HK-2 (cell line): ENCODE data around the gene NKAIN2.

Source experiments
- DNase-seq: peaks from one replicate; pipeline ENCODE4 v3.0.0-alpha.2; 2018; ENCODE audit not compliant: unreplicated experiment

The NKAIN2 gene

DNA sequence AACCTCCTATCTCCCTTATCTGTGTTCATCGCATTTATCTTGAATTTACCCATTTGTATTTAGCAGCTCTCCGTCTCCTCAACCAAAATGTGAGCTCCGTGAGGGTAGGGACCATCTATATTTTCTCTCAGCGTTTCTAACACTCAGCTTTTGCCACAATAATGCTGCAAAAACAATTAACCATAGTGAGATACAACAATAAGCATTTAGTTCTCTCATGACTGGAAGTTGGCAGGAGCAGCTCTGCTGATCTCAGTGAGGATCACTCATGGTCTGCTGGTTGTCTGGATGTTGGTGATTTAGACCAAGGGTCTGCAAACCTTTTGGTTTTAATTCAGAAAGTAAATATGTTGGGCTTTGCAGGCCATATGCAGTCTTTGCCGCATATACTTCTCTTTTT is 763.7 kb downstream of the NKAIN2 start:
- DNase-seq: no peak

DNA sequence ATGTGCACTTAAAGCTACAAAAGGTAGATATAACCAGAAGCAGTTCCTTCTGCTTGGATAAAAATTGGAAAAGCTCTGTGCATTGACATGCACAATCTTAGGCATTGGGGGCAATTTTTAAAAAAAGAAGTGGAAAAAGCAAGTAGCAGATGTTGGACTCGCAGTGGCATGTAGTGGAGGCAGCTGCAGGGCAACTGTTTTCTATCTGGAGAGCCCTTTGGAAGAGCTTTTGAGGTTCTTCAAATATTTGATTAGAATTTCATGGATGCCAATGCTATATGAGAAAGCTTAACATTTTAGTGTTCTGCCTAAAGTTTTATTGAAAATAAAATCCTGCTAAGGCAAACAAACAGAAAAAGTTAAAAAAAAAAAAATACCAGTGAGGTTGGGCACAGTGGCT is 770.3 kb downstream of the NKAIN2 start:
- DNase-seq: no peak

DNA sequence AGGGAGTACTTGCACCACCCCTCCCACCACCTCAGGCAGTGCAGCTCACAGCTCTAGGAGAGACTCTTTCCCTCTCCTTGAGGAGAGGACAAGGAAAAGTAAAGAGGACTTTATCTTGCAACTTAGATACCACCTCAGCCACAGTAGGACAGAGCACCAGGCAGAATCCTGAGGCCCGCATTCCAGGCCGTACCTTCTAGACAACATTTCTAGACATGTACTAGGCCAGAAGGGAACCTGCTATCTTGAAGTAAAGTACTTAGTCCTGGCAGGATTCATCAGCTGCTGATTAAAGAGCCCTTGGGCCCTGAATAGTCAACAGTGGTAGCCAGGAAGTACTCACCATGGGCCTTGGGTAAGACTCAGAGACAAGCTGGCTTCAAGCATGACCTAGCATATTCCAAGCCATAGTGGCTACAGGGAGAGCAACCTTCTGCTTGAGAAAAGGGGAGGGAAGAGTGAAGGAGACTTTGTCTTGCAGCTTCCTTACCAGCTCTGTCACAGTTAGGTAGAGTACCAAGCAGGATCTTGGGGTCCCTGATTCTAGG is 774.1 kb downstream of the NKAIN2 start:
- DNase-seq: no peak

DNA sequence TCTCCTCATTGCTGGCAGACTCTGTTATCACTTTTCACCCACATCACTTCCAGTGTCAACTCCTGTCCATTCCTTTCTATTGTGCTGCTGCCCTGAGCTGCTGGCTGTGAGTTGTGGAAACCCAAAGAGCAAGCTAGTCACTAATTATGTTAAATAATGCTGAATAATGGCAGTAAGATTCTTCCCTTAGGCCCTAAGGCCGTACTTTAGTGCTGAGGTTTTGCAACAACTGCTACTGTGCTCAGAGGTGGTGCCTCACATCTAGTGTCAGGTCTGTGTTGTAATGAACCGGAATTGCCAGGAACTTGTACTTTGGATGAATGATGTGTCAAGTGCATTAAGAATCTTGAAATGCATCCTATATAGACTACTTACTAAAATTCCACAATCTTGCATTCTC is 786.3 kb downstream of the NKAIN2 start:
- no peak for DNase-seq

DNA sequence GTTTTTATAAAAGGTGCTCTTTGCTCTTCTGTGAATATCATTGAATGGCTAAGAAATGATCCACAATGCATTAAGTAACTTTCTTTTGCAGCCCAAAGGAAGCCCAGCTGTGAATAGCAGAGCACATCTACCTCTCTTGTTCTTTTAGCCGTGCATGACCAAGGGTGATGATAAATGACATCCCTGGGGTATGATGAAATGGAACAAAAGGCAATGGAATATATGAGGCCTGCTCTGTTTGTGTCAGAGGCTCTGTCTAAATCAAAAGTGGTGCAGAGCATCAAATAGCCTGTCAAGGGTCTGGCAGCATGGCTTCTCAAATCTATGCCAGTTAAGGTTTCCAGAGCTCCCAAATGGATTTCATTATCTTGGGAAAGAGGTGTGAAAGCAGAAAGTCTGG is 796.0 kb downstream of the NKAIN2 start:
- DNase-seq: no peak

DNA sequence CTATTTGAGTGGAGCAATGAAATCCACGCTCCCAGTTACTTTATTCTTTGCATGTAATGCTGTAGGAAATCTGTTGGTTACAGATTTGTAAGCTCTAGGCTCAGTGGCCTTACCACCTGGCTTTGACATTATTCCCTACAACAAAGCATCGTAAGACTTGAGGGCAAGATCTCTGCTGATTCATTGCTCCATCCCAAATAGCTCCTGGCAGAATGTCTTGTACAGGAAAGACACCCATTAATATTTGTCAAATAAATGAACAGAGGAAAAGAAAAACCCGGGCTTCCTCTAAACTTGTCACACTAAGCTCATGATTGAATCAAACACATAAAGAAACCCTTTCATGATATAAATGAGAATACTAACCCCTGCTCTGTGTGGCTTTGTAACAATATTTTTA is 801.1 kb downstream of the NKAIN2 start:
- DNase-seq: no peak

DNA sequence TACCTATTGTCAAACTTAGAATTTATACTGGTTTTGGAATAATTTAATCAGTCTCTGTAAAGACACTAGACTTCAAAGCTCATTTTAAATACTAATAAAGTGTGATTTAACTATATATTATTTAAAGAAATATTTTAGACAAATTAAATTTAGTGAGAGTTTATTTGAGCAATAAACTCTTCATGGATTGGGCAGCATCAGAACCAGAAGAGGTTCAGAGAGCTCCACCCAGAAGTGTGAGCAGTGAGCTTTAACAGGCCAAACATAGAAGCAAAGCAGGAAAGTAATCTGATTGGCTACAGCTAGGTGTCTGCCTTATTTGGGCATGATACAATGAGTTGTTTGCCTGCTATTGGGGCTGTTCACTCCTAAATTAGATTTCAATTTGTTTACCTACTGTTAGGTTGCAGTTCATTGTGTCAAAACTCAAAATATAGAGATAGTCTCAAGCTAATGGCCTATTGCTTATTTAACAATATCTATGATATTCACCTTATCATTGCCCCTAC is 803.5 kb downstream of the NKAIN2 start:
- DNase-seq: no peak

DNA sequence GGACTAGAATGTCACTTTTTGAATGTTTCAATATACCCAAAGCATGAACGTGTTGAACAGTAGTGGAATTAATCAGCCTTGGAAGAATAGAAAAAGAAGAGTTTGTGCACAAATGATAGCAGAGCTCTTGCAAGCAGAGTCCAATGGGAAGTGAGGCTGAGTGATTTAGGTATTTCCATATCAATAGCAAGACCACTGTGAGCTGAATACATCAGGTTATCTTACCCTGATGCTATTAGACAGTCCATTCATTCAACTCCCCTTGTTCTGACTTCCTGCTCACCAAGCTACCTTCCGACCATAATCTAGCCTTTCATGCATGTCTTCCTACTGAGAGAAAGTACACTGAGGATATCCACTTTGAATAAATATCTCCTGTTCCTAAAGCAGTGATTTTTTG is 809.4 kb downstream of the NKAIN2 start:
- DNase-seq: no peak

DNA sequence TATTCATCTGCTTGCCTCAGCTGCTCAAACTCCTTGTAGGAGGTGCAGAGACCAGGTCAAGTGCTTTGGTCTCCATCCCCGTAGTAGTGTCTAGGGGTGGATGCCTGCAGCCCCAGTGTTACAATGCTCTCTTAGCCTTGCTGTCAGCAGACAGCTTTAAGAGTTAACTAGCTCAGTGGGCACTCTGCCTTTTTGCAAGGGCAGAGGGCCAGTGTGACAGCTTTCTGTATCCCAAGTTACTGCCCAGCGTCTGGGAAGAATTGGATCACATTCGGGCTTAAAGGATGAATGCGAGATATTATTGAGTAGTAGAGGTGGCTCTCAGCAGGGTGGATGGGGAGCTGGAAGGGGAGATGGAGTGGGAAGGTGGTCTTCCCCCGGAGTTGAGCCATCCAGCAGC is 818.7 kb downstream of the NKAIN2 start:
- no peak for DNase-seq

DNA sequence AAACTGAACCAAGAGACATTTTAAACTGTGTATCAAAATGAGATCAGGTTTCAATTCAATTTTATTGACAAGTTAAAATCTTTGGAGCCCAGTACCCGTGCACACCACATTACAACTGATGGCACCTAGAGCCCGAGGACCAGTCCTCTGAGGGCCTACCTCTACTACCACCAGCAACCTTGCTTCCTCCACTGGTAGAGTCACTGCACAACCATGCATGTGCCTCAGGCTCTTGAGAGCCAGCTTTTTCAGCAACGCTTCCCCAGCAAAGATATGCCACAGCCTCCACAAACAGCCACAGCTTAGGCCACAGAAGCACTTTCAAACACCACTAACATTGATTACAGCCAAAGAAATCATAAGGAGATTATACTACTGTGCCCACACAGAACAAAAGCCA is 830.0 kb downstream of the NKAIN2 start:
- DNase-seq: no peak

DNA sequence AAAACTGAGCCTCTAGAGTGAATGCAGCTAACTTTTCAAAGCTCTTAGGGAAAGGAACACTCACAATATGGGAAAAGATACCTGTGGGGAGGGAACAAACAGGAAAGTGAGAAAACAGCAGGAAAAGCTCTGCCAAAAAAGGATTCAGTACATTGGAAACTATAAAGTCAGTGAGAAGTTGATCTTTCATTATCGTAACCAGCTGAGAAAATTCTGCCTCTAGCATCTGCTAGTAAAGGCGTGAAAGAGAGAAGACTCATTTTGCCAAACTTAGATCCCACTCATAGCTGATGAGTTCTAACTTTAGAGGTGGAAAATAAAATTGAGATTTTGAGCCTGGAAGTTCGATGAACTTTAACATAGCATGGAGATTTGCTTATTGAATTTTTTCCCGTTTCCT is 836.8 kb downstream of the NKAIN2 start:
- DNase-seq: no peak

DNA sequence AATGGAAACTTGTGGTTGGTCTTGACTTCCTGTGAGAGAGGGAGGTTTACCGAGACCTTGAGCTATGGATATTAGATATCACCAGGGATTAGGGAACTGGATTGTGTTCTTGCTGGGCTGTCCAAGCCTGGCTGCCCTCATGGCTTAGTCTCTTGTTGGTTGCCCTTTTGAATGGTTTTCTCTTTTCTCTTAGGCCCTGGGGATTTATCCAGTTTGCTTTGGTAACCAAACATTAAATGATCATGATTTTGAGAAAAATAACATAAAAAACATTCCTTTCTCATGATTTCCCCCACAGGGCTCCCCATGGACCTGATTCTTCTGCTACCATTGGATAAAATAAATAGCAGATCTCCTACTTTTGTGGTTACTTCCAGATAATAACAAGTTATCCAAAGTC is 852.2 kb downstream of the NKAIN2 start:
- no peak for DNase-seq

DNA sequence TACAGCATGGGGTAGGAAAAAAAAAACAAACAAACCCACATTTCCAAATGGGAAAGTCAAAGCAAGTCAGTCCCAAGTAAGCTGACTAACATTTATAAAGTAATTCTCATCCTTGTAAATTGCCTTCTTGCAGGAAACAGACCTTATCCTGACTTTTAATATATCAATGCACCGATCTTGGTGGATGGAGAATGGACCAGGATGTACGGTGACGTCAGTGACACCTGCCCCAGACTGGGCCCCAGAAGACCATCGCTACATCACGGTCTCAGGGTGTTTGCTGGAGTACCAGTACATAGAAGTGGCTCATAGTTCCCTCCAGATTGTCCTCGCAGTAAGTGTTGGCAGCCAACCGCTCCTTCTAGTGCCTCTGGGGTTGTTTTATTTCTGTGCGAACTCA is 854.4 kb downstream of the NKAIN2 start:
- no peak for DNase-seq

DNA sequence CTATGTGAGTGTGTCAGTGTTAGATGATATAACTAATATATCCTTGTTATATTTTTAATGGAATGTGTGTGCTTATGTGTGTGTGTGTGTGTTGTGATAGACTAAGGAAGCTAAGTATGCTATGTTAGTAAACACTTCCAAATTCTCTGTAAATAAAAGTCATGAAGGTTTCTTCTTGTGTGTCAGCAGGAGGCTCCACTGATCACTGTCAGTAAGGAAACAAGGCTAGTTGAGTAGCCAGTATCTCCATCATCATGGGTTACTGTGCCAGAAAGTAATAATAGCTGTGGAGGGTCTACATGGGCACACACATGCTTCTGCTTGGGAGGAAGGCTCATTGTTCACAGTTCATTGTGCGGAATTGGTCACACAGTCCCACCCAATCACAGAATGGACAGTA is 855.8 kb downstream of the NKAIN2 start:
- DNase-seq: no peak

DNA sequence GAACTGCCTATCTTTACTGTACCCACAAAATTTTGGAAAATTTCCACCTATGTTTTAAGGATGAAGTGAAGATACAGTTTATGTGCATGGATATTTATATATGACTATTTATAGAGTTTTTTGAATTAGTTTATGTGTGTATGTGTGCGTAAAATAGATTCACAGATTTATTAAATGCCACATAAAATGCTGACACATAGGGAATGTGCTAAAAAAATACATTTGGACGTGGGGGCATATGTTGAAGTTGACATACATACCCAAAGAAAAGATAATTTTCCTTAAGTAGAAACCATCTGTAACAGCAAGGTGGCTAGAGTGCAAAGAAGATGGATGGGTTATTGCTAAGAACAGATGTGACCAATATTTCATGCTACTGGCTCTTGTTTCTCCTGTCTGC is 856.5 kb downstream of the NKAIN2 start:
- no peak for DNase-seq

DNA sequence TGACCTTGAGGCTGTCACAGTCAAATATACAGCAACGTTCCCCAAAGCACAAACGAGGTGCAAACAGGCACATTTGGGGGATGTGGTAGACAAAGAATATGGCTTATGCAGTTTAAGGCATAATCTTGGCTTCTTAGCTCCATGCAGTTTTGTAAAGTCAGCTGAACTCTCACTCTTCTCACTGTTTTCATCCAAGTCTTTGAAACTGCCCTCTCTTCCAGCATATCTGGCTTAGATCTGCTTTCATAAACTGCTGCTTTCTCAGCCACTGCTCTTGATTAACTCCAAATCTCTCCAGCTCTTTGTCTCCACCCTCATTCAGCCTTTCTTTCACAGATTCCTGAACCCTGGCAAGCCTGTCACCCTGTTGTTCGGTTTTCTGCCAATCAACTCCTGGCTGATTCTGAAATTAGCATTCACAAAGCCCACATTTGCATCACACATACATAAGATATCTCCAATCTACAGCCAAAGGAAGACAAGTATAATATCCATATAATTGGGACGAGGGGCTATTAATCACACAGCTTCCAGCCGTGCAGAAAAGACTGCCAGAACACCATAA is 857.5 kb downstream of the NKAIN2 start:
- DNase-seq: no peak

DNA sequence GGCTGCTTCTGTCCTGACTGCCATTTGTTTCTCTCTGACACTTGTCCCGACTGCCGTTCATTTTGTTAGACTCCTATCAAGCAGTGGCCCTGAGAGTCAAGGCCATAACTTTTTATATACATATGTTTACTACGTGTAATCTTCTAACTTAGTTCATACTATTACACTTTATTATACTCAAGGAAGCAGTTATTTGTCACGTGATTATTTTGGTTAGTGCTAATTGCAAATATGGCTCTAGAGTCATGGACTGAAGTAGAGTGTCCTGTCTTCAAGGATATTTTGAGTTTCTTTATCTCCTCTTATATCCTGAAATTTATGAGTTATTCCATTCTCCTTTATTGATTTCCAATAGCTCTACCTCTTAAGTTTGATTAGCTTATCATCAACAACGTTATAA is 864.4 kb downstream of the NKAIN2 start:
- no peak for DNase-seq

DNA sequence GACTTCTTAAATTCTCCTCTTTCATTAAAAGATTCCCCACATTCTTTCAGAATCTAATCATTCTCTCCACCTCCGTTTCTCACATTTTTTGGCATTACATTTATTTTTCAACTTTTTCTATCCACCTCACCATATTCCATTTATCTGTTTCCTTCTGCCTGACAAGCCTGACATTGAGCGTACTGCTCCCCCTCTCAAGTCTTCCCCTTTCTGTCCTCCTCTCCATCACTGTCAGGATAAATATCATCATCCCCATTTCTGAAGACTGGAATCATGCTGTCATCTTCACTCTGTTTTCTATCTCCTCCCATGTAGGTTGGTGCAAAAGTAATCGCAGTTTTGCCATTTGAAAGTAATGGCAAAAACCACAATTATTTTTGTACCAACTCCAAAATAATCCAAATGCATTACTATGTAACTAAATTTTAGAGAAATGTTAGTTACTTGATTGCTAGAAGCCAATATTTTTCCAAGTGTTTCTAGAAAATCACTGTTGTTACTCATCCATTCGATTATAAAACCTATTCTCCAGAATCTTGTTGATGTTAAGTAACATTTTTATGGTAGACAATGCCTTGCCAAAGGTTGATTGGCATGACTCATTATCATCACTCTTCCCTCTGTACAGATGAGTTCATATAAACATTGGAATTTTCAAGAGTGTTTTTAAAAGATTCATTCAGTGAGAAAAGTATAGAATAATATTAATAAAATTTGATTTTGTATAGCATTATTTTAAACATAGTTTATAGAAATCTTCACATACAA is 866.2 kb downstream of the NKAIN2 start:
- DNase-seq: no peak

DNA sequence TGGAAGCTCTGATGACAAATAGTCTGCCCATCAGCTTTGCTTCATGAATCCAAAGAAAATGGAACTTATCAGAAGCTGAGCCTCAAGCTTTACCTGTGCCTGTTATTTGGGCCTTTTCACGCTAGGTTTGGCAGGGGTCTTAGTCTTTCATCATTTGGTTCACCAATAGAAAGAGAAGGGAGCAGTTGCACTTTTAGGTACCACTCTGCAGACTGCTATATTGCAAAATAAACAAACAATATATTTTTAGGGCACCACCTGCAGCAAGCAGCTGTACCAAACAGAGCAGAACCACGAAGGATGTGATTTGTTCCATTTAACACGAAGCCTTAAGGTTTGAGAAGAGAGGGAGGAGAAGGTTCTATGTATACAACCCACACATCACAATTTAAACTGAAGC is 867.1 kb downstream of the NKAIN2 start:
- DNase-seq: no peak

DNA sequence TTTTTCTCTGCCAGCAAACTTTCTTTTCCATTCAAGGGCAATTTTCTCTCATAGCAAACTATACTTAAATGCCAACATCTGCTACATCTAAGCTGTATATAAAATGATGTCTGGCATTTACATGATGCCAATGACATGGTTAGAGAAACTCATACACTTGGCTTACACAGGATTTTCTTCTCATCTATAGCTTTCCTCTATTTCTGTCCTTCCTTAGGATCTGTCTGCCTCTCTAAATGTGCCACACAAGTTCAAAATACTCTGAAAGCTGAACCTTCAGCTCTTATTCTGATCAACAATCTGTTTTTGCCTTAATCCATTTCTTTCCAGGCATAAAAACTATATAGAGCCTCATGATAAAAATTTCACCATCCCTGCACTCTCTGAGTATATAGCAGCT is 867.7 kb downstream of the NKAIN2 start:
- no peak for DNase-seq

DNA sequence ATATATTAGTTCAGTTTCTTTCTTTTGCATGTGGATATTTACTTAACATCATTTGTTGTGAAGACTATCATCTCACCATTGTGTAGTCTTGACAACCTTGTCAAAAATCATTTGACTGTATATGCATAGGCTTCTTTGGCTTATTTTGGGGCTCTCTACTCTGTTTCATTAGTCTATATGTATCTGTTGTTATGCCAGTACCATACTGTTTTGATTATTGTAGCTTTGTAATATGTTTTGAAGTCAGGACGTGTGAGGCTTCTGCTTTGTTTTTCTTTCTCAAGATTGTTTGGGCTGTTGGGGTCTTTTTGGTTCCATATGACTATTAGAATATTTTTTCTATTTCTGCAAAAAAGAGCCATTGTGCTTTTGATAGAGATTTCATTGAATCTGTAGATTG is 870.4 kb downstream of the NKAIN2 start:
- no peak for DNase-seq

DNA sequence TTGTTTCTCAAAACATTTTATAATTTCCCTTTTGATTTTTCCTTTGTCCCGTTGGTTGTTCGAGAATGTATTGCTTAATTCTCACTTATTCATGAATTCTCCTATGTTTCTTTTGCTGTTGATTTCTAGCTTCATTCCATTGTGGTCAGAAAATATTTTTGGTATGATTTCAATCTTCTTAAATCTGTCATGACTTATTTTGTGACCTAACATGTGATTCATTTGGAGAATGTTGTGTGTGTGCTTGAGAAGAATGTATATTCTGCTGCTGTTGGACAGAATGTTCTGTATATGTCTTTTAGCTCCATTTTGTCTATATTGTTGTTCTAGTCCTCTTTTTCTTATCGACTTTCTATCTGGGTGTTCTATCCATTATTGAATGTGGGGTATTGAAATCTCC is 872.4 kb downstream of the NKAIN2 start:
- DNase-seq: no peak

DNA sequence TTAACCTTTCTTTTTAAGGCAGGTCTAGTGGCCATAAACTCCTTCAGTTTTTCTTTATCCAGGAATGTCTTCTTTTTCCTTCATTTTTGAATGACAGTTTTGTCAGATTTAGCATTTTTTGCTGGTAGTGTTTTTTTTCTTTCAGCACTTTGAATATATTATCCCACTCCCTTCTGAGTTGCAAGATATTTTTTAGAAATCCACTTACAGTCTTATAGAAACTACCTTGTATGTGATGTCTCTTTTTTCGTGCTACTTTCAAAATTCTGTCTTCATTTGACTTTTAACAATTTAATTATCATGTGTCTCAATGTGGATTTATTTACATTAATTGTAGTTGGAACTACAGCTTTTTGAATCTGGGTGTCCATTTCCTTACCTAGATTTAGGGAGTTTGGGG is 874.2 kb downstream of the NKAIN2 start:
- no peak for DNase-seq

DNA sequence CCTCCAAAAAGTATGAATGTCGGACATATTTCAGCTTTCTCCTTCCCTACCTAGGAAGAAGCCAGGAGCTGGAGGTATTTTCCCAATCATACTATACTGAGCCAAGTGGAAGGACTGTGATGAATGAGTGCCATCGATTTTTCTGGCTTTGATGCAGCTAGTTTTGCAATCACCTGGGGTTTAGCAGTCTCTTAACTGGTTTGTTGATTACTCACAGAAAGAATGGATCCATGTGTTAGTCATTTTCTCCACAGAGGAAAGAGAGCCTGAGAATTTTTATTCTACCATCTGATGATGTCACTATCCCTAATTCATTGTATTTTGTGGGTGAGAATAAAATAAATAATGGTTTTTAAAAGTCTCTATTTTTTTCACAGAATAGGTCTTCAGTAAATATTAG is 875.7 kb downstream of the NKAIN2 start:
- no peak for DNase-seq
